SK-N-SH (cell line): Measurements from ENCODE around the gene COLQ.

Experiments used
- CTCF ChIP-seq: fragments of 200-600 bp; sonication (generic); IDR thresholded peaks from 2 replicates; pipeline ENCODE4 v1.6.1; 2017; ENCODE audit warnings: antibody characterized with exemption, mild to moderate bottlenecking, moderate library complexity
- EP300 ChIP-seq, 2 experiments: IDR thresholded peaks; 2 replicates each; pipeline versions ENCODE4 v1.4.0 to v1.6.1; 2012; ENCODE audit warnings: borderline replicate concordance in 1 of 2, low read depth in 1 of 2, low read length in 1 of 2
- EZH2phosphoT487 ChIP-seq: fragments of 200-600 bp; sonication (generic); IDR thresholded peaks from 2 replicates; pipeline ENCODE4 v1.6.1; 2017; ENCODE audit warnings: low read depth, mixed run types, mild to moderate bottlenecking, antibody characterized with exemption, moderate library complexity, borderline replicate concordance
- GABPA ChIP-seq: IDR thresholded peaks from 2 replicates; pipeline ENCODE4 v1.4.0; 2012; ENCODE audit warnings: low read depth, mild to moderate bottlenecking
- IRF3 ChIP-seq: fragments of 150-350 bp; IDR thresholded peaks from 2 replicates; pipeline ENCODE4 v1.6.1; 2016; ENCODE audit warnings: mild to moderate bottlenecking, low read depth, low read length
- MAX ChIP-seq: IDR thresholded peaks from 2 replicates; pipeline ENCODE4 v1.4.0; 2012; ENCODE audit warnings: low read depth
- POLR2AphosphoS5 ChIP-seq: IDR thresholded peaks from 2 replicates; pipeline ENCODE4 v1.6.1; 2012; ENCODE audit warnings: low read depth, low read length
- REST ChIP-seq: IDR thresholded peaks from 2 replicates; pipeline ENCODE4 v1.6.1; 2012; ENCODE audit warnings: mild to moderate bottlenecking, low read depth, low read length, moderate library complexity
- RFX5 ChIP-seq: IDR thresholded peaks from 2 replicates; pipeline ENCODE4 v1.6.1; 2012; ENCODE audit warnings: mild to moderate bottlenecking, improper control_type of control experiment, low read length
- TAF1 ChIP-seq: IDR thresholded peaks from 2 replicates; pipeline ENCODE4 v1.6.1; 2012; ENCODE audit warnings: low read depth, mild to moderate bottlenecking, low read length, moderate library complexity, borderline replicate concordance
- TEAD4 ChIP-seq: IDR thresholded peaks from 2 replicates; pipeline ENCODE4 v1.4.0; 2012; ENCODE audit warnings: mild to moderate bottlenecking, borderline replicate concordance; ENCODE audit not compliant: insufficient read depth
- USF2 ChIP-seq: fragments of 150-350 bp; IDR thresholded peaks from 2 replicates; pipeline ENCODE4 v1.6.1; 2017; ENCODE audit warnings: antibody characterized with exemption, low read length, low read depth, borderline replicate concordance
- YY1 ChIP-seq: IDR thresholded peaks from 2 replicates; pipeline ENCODE4 v1.4.0; 2012; ENCODE audit warnings: low read depth, mild to moderate bottlenecking

GRCh38 chr3:15467227-15468181, 54.0 kb downstream of the COLQ start:
- TF ChIP-seq RFX5, result no peak
- TF ChIP-seq GABPA, result no peak
- TF ChIP-seq TEAD4, result no peak
- TF ChIP-seq CTCF, result no peak
- TF ChIP-seq EP300 (IDR thresholded peaks at IDR 0.05; ENCODE audit: borderline replicate concordance in 1 of 2, low read depth in 1 of 2, low read length in 1 of 2), result no peak
- TF ChIP-seq POLR2AphosphoS5, result no peak
- no peak for TF ChIP-seq YY1
- TF ChIP-seq MAX, result no peak
- no peak for TF ChIP-seq TAF1
- TF ChIP-seq REST, result no peak
- TF ChIP-seq IRF3, result no peak
- no peak for TF ChIP-seq EZH2phosphoT487
- no peak for TF ChIP-seq USF2
